Fibroblast of the aortic adventitia (primary cell): ENCODE results near the gene RUNX1. TPM values are rescaled to one million over a fixed set of nuclear protein-coding genes. Genes with fewer than 3 reads are reported as not detected.
A peak's percentile ranks its signal among the peaks of the same experiment; 100 is the strongest.

ENCODE experiments used
- DNase-seq: peaks from one replicate; pipeline ENCODE4 v3.0.0-alpha.2; 2010; ENCODE audit warnings: low read depth
- H3K4me3 ChIP-seq: 2 replicates; pipeline ENCODE4 v1.5.1; 2011; ENCODE audit warnings: low read depth, mild to moderate bottlenecking, control low read depth, low read length, moderate library complexity
- total RNA-seq: library from RNA; depleted of rRNA; stranded (reverse); fragments of >200 nt; gene quantifications from 2 replicates; pipeline ENCODE4 v1.2.3, GENCODE V29; 2012; ENCODE audit warnings: low replicate concordance
- TF ChIP-seq, protein P1 (sequence below): IDR thresholded peaks from 2 replicates; pipeline ENCODE4 v1.5.1; 2011; ENCODE audit warnings: mild to moderate bottlenecking, low read length, control low read depth, inconsistent platforms; ENCODE audit not compliant: insufficient read depth

The RUNX1 gene
- total RNA-seq, 1 donor, result 28.0 TPM

DNA sequence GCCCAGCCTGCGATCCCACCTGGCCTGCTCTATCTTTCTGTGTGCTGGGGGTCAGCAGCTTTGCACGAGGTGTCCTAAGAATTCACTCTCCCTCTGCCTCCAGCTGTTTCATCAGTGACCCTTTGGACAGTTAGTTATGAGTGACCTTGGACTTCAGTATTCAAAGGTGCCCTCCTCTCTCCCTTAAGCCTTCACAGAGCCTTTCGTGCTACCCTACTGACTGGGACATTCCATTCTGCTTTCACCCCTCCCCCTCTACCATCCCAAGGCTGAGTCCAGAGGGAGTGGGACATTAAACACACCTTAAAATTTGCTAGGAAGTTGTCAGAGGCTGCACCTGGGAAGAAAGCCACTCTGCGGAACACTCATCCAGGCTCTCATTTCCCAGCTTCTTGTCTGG lies 208.4 kb downstream of the RUNX1 start:
- TF ChIP-seq, protein P1, sequence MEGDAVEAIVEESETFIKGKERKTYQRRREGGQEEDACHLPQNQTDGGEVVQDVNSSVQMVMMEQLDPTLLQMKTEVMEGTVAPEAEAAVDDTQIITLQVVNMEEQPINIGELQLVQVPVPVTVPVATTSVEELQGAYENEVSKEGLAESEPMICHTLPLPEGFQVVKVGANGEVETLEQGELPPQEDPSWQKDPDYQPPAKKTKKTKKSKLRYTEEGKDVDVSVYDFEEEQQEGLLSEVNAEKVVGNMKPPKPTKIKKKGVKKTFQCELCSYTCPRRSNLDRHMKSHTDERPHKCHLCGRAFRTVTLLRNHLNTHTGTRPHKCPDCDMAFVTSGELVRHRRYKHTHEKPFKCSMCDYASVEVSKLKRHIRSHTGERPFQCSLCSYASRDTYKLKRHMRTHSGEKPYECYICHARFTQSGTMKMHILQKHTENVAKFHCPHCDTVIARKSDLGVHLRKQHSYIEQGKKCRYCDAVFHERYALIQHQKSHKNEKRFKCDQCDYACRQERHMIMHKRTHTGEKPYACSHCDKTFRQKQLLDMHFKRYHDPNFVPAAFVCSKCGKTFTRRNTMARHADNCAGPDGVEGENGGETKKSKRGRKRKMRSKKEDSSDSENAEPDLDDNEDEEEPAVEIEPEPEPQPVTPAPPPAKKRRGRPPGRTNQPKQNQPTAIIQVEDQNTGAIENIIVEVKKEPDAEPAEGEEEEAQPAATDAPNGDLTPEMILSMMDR, result no peak
- DNase-seq, result no peak
- H3K4me3 ChIP-seq, result no peak overlapping the region

DNA sequence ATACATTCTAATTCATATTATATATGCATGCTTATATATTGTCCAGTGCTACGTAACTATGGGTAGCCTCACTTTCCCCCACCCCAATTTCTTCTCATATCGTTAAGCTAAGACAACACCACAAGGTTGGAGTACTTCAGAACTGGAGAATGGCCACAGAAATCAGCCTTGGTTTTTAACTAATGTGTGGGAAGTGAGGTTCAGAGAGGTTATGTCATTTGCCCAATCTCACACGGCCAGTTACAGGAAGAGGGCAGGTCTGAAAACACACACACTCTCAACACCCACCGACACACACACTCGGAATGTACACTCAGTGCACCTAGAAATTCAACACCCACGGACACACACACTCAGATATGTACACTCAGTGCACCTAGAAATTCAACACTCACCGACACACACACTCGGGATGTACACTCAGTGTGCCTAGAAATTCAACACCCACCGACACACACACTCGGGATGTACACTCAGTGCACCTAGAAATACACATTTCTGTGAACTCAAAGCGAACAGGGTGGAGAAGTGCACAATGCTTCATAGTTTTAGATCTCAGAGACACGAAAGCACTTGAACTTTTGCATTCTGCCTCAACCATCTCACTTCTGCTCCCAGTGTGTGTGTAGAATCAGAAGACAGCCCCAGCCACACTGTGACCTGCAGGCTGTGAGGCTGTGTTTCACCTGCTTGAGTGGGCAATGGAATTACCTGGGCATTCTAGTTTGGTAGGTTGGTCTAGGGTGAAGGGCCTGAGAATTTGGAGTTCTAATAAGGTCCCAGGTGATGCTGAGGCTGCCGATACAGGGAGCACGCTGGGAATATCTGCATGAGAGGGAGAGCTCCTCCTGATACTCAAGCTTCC lies 209.9 kb downstream of the RUNX1 start:
- TF ChIP-seq, protein P1, result no peak
- no peak overlapping the region for H3K4me3 ChIP-seq
- no peak for DNase-seq

GRCh38 chr21:34836933-34837505 lies 212.1 kb downstream of the RUNX1 start:
- no peak for DNase-seq
- TF ChIP-seq, protein P1, result no peak
- peak overlapping the region; percentile 32 for H3K4me3 ChIP-seq

- DNase-seq, result peak; percentile 99
- TF ChIP-seq, protein P1, result no peak
- H3K4me3 ChIP-seq, result peak overlapping the region; percentile 32
Observed at GRCh38 chr21:34836103-34836932, 212.8 kb downstream of the RUNX1 start.

GRCh38 chr21:34835526-34835925 lies 213.6 kb downstream of the RUNX1 start:
- peak; percentile 59 for DNase-seq
- H3K4me3 ChIP-seq, result no peak overlapping the region
- TF ChIP-seq, protein P1, result no peak

- TF ChIP-seq, protein P1, result no peak
- DNase-seq, result no peak
- H3K4me3 ChIP-seq, result no peak overlapping the region
Observed at GRCh38 chr21:34834852-34835501, 214.1 kb downstream of the RUNX1 start.
